Trophoblast cell (in vitro differentiated cells and primary cell): Measurements from ENCODE around the gene LRP3.
"Not testable (repeated sequence)": the region's sequence is repeated elsewhere in the genome, so short reads cannot be mapped to it uniquely, and the experiment has no call there.

Source experiments
- DNase-seq, 2 donors: peaks; one replicate each; pipeline ENCODE4 v3.0.0-alpha.2; 2016
- H2AFZ ChIP-seq: 2 replicates; pipeline ENCODE4 v1.6.1; 2013; ENCODE audit warnings: low read length, moderate library complexity, mild to moderate bottlenecking; ENCODE audit not compliant: insufficient read depth, poor library complexity
- H2AK5ac ChIP-seq: 2 replicates; pipeline ENCODE4 v1.6.1; 2013; ENCODE audit warnings: mild to moderate bottlenecking, low read length
- H2BK120ac ChIP-seq: 2 replicates; pipeline ENCODE4 v1.6.1; 2013; ENCODE audit warnings: low read length, mild to moderate bottlenecking, moderate library complexity; ENCODE audit not compliant: insufficient read depth, poor library complexity
- H2BK12ac ChIP-seq: 2 replicates; pipeline ENCODE4 v1.6.1; 2013; ENCODE audit warnings: mild to moderate bottlenecking, low read length, moderate library complexity
- H2BK5ac ChIP-seq: 2 replicates; pipeline ENCODE4 v1.6.1; 2013; ENCODE audit warnings: low read length, low read depth, moderate library complexity, mild to moderate bottlenecking; ENCODE audit not compliant: poor library complexity
- H3K14ac ChIP-seq: 2 replicates; pipeline ENCODE4 v1.6.1; 2013; ENCODE audit warnings: mild to moderate bottlenecking, low read length
- H3K18ac ChIP-seq: 2 replicates; pipeline ENCODE4 v1.6.1; 2013; ENCODE audit warnings: mild to moderate bottlenecking, low read length
- H3K23ac ChIP-seq: 2 replicates; pipeline ENCODE4 v1.6.1; 2013; ENCODE audit warnings: low read length
- H3K27ac ChIP-seq: 2 replicates; pipeline ENCODE4 v1.5.1; 2013; ENCODE audit warnings: low read depth, mild to moderate bottlenecking, inconsistent platforms, low read length, moderate library complexity
- H3K27me3 ChIP-seq: 2 replicates; pipeline ENCODE4 v1.6.1; 2013; ENCODE audit warnings: inconsistent platforms, mild to moderate bottlenecking, low read length, moderate library complexity; ENCODE audit not compliant: insufficient read depth
- H3K36me3 ChIP-seq, 2 experiments: 1 replicate in 1 of 2; 2 replicates in 1 of 2; pipeline ENCODE4 v1.6.1; 2013; ENCODE audit warnings: low read length in 2 of 2, mild to moderate bottlenecking in 2 of 2, moderate library complexity in 1 of 2; ENCODE audit not compliant: insufficient read depth in 2 of 2, control insufficient read depth in 1 of 2
- H3K4ac ChIP-seq: 2 replicates; pipeline ENCODE4 v1.6.1; 2013; ENCODE audit warnings: low read depth, mild to moderate bottlenecking, low read length, moderate library complexity
- H3K4me1 ChIP-seq, 2 experiments: 1 replicate in 1 of 2; 2 replicates in 1 of 2; pipeline ENCODE4 v1.6.1; 2013; ENCODE audit warnings: low read length in 2 of 2, mild to moderate bottlenecking in 2 of 2, moderate library complexity in 1 of 2; ENCODE audit not compliant: insufficient read depth in 2 of 2, control insufficient read depth in 1 of 2
- H3K4me2 ChIP-seq: 2 replicates; pipeline ENCODE4 v1.6.1; 2013; ENCODE audit warnings: inconsistent platforms, mild to moderate bottlenecking, low read length, moderate library complexity
- H3K4me3 ChIP-seq: 2 replicates; pipeline ENCODE4 v1.5.1; 2013; ENCODE audit warnings: mild to moderate bottlenecking, low read depth, low read length, inconsistent platforms
- H3K79me1 ChIP-seq: one replicate; pipeline ENCODE4 v1.6.1; 2013; ENCODE audit warnings: low read length
- H3K79me2 ChIP-seq: 2 replicates; pipeline ENCODE4 v1.6.1; 2013; ENCODE audit warnings: low read length, mild to moderate bottlenecking; ENCODE audit not compliant: control insufficient read depth, insufficient read depth, poor library complexity
- H3K9ac ChIP-seq: 2 replicates; pipeline ENCODE4 v1.6.1; 2013; ENCODE audit warnings: mild to moderate bottlenecking, low read length
- H3K9me3 ChIP-seq: 2 replicates; pipeline ENCODE4 v1.6.1; 2013; ENCODE audit warnings: low read depth, mild to moderate bottlenecking, control low read depth, inconsistent platforms, low read length; ENCODE audit not compliant: insufficient read depth
- H4K12ac ChIP-seq: 2 replicates; pipeline ENCODE4 v1.6.1; 2013; ENCODE audit warnings: low read depth, mild to moderate bottlenecking, low read length, moderate library complexity
- H4K8ac ChIP-seq: 2 replicates; pipeline ENCODE4 v1.6.1; 2013; ENCODE audit warnings: low read depth, mild to moderate bottlenecking, low read length, moderate library complexity
- H4K91ac ChIP-seq: one replicate; pipeline ENCODE4 v1.6.1; 2013; ENCODE audit warnings: low read depth, mild to moderate bottlenecking, low read length, moderate library complexity
- WGBS: extraction: QIAGEN DNeasy Blood & Tissue Kit; methylation state at CpG from one replicate; pipeline ENCODE4 v1.1.7; 2013; ENCODE audit warnings: missing lambda C conversion rate; ENCODE audit not compliant: insufficient read length, insufficient coverage; ENCODE audit errors: extremely low coverage; 5-methylcytosine and 5-hydroxymethylcytosine counted together

The LRP3 gene

GRCh38 chr19:33220735-33221134, 26.6 kb downstream of the LRP3 start:
- no peak overlapping the region for H2BK12ac ChIP-seq
- H3K79me2 ChIP-seq: no peaks in the 10 kb centered on the region
- H3K79me1 ChIP-seq: no peaks in the 10 kb centered on the region
- H3K4me1 ChIP-seq: peaks cover 0 to 2% of the 10 kb centered on the region in 2 experiments
- H2BK5ac ChIP-seq: no peak overlapping the region
- H3K27me3 ChIP-seq: peaks cover 17% of the 10 kb centered on the region
- no peak overlapping the region for H3K9ac ChIP-seq
- no peaks in the 10 kb centered on the region for H3K36me3 ChIP-seq
- no peak overlapping the region for H3K4me2 ChIP-seq
- no peak overlapping the region for H3K4ac ChIP-seq
- no peak overlapping the region for H4K91ac ChIP-seq
- no peak overlapping the region for H2AK5ac ChIP-seq
- H3K4me3 ChIP-seq: no peak overlapping the region
- no peak overlapping the region for H4K8ac ChIP-seq
- H2BK120ac ChIP-seq: no peak overlapping the region
- H2AFZ ChIP-seq: no peak overlapping the region
- H3K23ac ChIP-seq: no peak overlapping the region
- no peak overlapping the region for H3K14ac ChIP-seq
- H3K9me3 ChIP-seq: peaks cover 1% of the 10 kb centered on the region
- no CpG with 5 or more reads among the region's 9 CpGs for WGBS
- H3K27ac ChIP-seq: no peak overlapping the region
- H4K12ac ChIP-seq: no peak overlapping the region
- DNase-seq: no peak
- no peak overlapping the region for H3K18ac ChIP-seq

GRCh38 chr19:33221638-33222037, 27.5 kb downstream of the LRP3 start:
- no peak overlapping the region for H3K4me2 ChIP-seq
- H2BK12ac ChIP-seq: no peak overlapping the region
- no peak overlapping the region for H3K18ac ChIP-seq
- no peak overlapping the region for H2AFZ ChIP-seq
- no CpG with 5 or more reads among the region's 6 CpGs for WGBS
- H3K9ac ChIP-seq: no peak overlapping the region
- peaks cover 3% of the 10 kb centered on the region for H3K79me1 ChIP-seq
- no peaks in the 10 kb centered on the region for H3K36me3 ChIP-seq
- no peak overlapping the region for H3K4me3 ChIP-seq
- H3K23ac ChIP-seq: no peak overlapping the region
- H3K27me3 ChIP-seq: peaks cover 26% of the 10 kb centered on the region
- H4K91ac ChIP-seq: no peak overlapping the region
- no peak overlapping the region for H3K14ac ChIP-seq
- no peaks in the 10 kb centered on the region for H3K79me2 ChIP-seq
- no peak overlapping the region for H2BK5ac ChIP-seq
- H2BK120ac ChIP-seq: no peak overlapping the region
- H3K4ac ChIP-seq: no peak overlapping the region
- H2AK5ac ChIP-seq: no peak overlapping the region
- H3K27ac ChIP-seq: no peak overlapping the region
- peaks cover 2 to 8% of the 10 kb centered on the region in 2 experiments for H3K4me1 ChIP-seq
- no peak overlapping the region for H4K8ac ChIP-seq
- peaks cover 4% of the 10 kb centered on the region for H3K9me3 ChIP-seq
- no peak overlapping the region for H4K12ac ChIP-seq
- DNase-seq: no peak

GRCh38 chr19:33222255-33222654, 28.1 kb downstream of the LRP3 start:
- peaks cover 31% of the 10 kb centered on the region for H3K27me3 ChIP-seq
- H4K91ac ChIP-seq: not testable (repeated sequence)

GRCh38 chr19:33224694-33225457, 30.7 kb downstream of the LRP3 start:
- Histone ChIP-seq H3K23ac (no peak overlapping the region), H2AK5ac (no peak overlapping the region), H3K4me2 (no peak overlapping the region)

More at GRCh38 chr19:33222255-33222654, 28.1 kb downstream of the LRP3 start:
- H4K8ac ChIP-seq, H2AK5ac ChIP-seq, H3K18ac ChIP-seq, H3K36me3 ChIP-seq, H2BK120ac ChIP-seq, H3K27ac ChIP-seq, H3K9me3 ChIP-seq, H3K79me1 ChIP-seq, H3K4me3 ChIP-seq, H3K4ac ChIP-seq, H4K12ac ChIP-seq, H3K9ac ChIP-seq, DNase-seq, H2BK12ac ChIP-seq, H3K4me1 ChIP-seq, H3K4me2 ChIP-seq, H3K14ac ChIP-seq, H2AFZ ChIP-seq, H3K23ac ChIP-seq, H3K79me2 ChIP-seq, H2BK5ac ChIP-seq: not testable (repeated sequence)
- no CpG with 5 or more reads among the region's 2 CpGs for WGBS

More at GRCh38 chr19:33224694-33225457, 30.7 kb downstream of the LRP3 start:
- no peak overlapping the region for H2BK120ac ChIP-seq
- H4K12ac ChIP-seq: no peak overlapping the region
- H2BK12ac ChIP-seq: no peak overlapping the region
- no peak overlapping the region for H3K9ac ChIP-seq
- peaks cover 7 to 10% of the 10 kb centered on the region in 2 experiments for H3K4me1 ChIP-seq
- H3K36me3 ChIP-seq: no peaks in the 10 kb centered on the region
- no peak overlapping the region for H4K91ac ChIP-seq
- H3K79me2 ChIP-seq: no peaks in the 10 kb centered on the region
- H3K4ac ChIP-seq: no peak overlapping the region
- H3K14ac ChIP-seq: no peak overlapping the region
- H3K27ac ChIP-seq: no peak overlapping the region
- no peak for DNase-seq
- H3K18ac ChIP-seq: no peak overlapping the region
- H3K79me1 ChIP-seq: peaks cover 3% of the 10 kb centered on the region
- peaks cover 33% of the 10 kb centered on the region for H3K27me3 ChIP-seq
- H4K8ac ChIP-seq: no peak overlapping the region
- no CpG with 5 or more reads among the region's 18 CpGs for WGBS
- no peak overlapping the region for H3K4me3 ChIP-seq
- H2BK5ac ChIP-seq: no peak overlapping the region
- no peak overlapping the region for H2AFZ ChIP-seq
- peaks cover 10% of the 10 kb centered on the region for H3K9me3 ChIP-seq
